Measurements from ENCODE around the gene MEIOC. TPM values are rescaled to one million over a fixed set of nuclear protein-coding genes. Genes with fewer than 3 reads are reported as not detected.

Gene MEIOC
- total RNA-seq, 4 donors from 2014 or later: under 0.01 TPM; not detected in 3

- Histone ChIP-seq H3K4me1 (peaks cover 0 to 11% (median 0%) of the 10 kb centered on the region in 3 donors), H3K36me3 (no peaks in the 10 kb centered on the region), H3K4me3 (no peak overlapping the region), H3K27me3 (peaks cover 0 to 7% (median 0%) of the 10 kb centered on the region in 4 donors), H3K9me3 (no peaks in the 10 kb centered on the region), H3K27ac (peak overlapping the region in 3 of 4 donors; percentile 18 to 40 (median 39))
- WGBS, 2 donors: 98% methylated on average over 7 of the region's 9 CpGs; no CpG with 5 or more reads in 1 of the 2 donors
- no peak for TF ChIP-seq CTCF (IDR thresholded peaks at IDR 0.05)
- TF ChIP-seq POLR2A (IDR thresholded peaks at IDR 0.05): no peak
- intact Hi-C loops (cut with DNase I): loop anchor here (10.0 kb wide), 1 partner anchor 57 kb away; the partner anchor contains the start of gene CCDC43
- DNase-seq: no peak
Observed at GRCh38 chr17:44627513-44628242, 28.6 kb upstream of the MEIOC start.

- H3K9me3 ChIP-seq: no peaks in the 10 kb centered on the region
- peaks cover 0 to 11% (median 0%) of the 10 kb centered on the region in 3 donors for H3K4me1 ChIP-seq
- no peaks in the 10 kb centered on the region for H3K36me3 ChIP-seq
- intact Hi-C loops (cut with DNase I): loop anchor here (10.0 kb wide), 1 partner anchor 56 kb away; the partner anchor contains the start of gene CCDC43
- H3K27me3 ChIP-seq: peaks cover 0 to 7% (median 0%) of the 10 kb centered on the region in 4 donors
- peak overlapping the region in 3 of 4 donors; percentile 9 to 40 (median 22) for H3K4me3 ChIP-seq
- H3K27ac ChIP-seq: peak overlapping the region in 3 of 4 donors; percentile 18 to 40 (median 39)
- TF ChIP-seq POLR2A (IDR thresholded peaks at IDR 0.05) (no peak), CTCF (IDR thresholded peaks at IDR 0.05) (no peak)
- 59 to 65% methylated on average over 14 to 15 of the region's 34 CpGs for WGBS, 2 donors
- DNase-seq: no peak
Observed at GRCh38 chr17:44628243-44629188, 27.8 kb upstream of the MEIOC start.

GRCh38 chr17:44629314-44629713 is 27.0 kb upstream of the MEIOC start:
- 86 to 97% methylated on average over 6 to 11 of the region's 13 CpGs for whole genome bisulfite sequencing, 2 donors
- intact Hi-C loops (cut with DNase I): loop anchor here (10.0 kb wide), 1 partner anchor 55 kb away; the partner anchor contains the start of gene CCDC43

GRCh38 chr17:44630703-44631102 is 25.6 kb upstream of the MEIOC start:
- H3K9me3 ChIP-seq: no peaks in the 10 kb centered on the region
- no peaks in the 10 kb centered on the region for H3K36me3 ChIP-seq
- WGBS, 2 donors: 85 to 91% methylated on average over 2 to 4 of the region's 4 CpGs
- intact Hi-C loops (cut with DNase I): no loop called here
- H3K4me3 ChIP-seq: no peak overlapping the region
- TF ChIP-seq CTCF (IDR thresholded peaks at IDR 0.05) (no peak), POLR2A (IDR thresholded peaks at IDR 0.05) (no peak)
- H3K4me1 ChIP-seq: peaks cover 0 to 11% (median 0%) of the 10 kb centered on the region in 3 donors
- no peak overlapping the region for H3K27ac ChIP-seq
- H3K27me3 ChIP-seq: peaks cover 0 to 7% (median 0%) of the 10 kb centered on the region in 4 donors
- no peak for DNase-seq

More at GRCh38 chr17:44629314-44629713, 27.0 kb upstream of the MEIOC start:
- no peak for DNase-seq
- H3K27me3 ChIP-seq: peaks cover 0 to 7% (median 0%) of the 10 kb centered on the region in 4 donors
- no peak overlapping the region for H3K27ac ChIP-seq
- H3K4me1 ChIP-seq: peaks cover 0 to 11% (median 0%) of the 10 kb centered on the region in 3 donors
- TF ChIP-seq CTCF (IDR thresholded peaks at IDR 0.05) (no peak), POLR2A (IDR thresholded peaks at IDR 0.05) (no peak)
- H3K36me3 ChIP-seq: no peaks in the 10 kb centered on the region
- no peak overlapping the region for H3K4me3 ChIP-seq
- no peaks in the 10 kb centered on the region for H3K9me3 ChIP-seq
